Uterus (tissue), 2 donors: ENCODE results near the gene SIMC1.
"Not testable (repeated sequence)": the region's sequence is repeated elsewhere in the genome, so short reads cannot be mapped to it uniquely, and the experiment has no call there.

Source experiments
- CTCF ChIP-seq, 4 experiments: fragments of 200-600 bp in 2 of 4; fragments of 450-650 bp in 2 of 4; sonication (generic) in 2 of 4; IDR thresholded peaks; one replicate each; pipeline ENCODE4 v1.5.1; 2016 to 2019; ENCODE audit warnings: antibody characterized with exemption in 4 of 4, mild to moderate bottlenecking in 2 of 4, moderate library complexity in 1 of 4
- POLR2A ChIP-seq, 2 donors: fragments of 450-650 bp; IDR thresholded peaks; one replicate each; pipeline ENCODE4 v1.6.1; 2016; ENCODE audit warnings: antibody characterized with exemption in 2 of 2, mild to moderate bottlenecking in 1 of 2, moderate library complexity in 1 of 2

- TF ChIP-seq POLR2A, CTCF (IDR thresholded peaks at IDR 0.05): not testable (repeated sequence)
Measured at GRCh38 chr5:176214466-176215021, 23.7 kb upstream of the SIMC1 start.
